ENCODE data around the gene EI24.

Gene EI24

DNA sequence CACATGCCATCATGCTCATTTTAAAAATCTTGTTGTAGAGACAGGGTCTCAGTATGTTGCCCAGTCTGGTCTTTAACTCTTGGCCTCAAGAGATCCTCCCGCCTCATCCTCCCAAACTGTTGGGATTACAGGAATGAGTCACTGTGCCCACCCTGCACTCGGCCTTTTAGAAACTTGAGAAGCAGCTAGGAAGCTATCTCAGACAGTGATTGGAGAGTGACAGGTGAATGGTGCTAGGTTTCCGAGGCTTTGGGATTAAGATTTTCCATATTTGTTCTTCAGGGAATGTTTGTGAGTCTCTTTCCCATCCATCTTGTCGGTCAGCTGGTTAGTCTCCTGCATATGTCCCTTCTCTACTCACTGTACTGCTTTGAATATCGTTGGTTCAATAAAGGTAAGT lies 10.5 kb downstream of the EI24 start:
- no peak for DNase-seq (ENCODE audit: low spot score)

DNA sequence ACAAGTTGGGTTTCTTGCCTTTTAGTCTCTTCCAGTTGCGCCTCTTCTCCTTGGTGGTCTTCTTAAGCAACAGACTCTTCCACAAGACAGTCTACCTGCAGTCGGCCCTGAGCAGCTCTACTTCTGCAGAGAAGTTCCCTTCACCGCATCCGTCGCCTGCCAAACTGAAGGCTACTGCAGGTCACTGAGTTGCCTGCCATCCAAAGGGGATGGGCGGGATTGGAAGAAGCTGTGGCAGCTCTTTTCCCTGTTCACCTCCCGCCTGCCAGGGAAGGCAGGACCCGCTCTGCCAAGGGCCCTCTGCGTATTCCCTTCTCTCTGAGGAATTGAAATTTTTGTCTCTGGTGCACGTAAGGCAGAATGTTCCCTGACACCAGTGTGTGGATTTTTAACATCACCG lies 14.2 kb downstream of the EI24 start:
- no peak for DNase-seq (ENCODE audit: low spot score)

DNA sequence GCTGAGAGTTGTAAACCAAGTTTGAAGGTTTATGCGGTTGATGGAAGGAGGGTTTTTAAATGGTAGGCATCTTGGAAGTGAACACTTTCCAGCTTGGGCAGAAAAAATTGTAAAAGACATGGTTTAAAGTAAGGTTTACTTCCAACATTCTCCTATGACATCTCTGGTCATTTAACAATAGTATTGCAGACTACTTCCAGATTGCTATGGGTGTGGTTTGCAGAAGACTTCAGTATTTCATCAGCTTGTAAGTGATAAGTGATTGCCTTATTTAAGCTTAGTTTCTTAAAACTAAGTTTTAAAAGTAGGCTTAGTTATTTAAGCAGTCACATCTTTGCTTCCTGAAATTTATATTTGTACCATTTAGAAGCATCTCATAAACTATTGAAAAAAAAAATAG lies 16.2 kb downstream of the EI24 start:
- DNase-seq (ENCODE audit: low spot score): no peak

DNA sequence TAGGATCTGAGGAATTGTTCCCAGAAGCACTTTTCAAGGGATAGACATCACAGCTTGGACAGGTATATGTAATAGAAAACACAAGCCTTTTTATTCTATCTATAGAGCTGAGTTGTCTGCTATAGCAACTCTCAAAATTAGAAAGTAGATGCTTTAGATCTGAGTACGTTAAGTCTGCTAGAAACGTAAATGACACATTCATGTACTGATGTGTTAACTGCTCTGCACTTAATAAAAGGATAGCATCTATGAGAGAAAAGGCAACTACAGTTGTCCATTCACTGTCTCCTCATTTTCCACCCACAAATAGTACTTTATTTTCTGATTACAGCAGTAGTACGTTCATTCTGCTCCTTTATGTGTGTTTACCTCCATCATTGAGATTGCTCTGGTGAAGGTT lies 17.3 kb downstream of the EI24 start:
- DNase-seq (ENCODE audit: low spot score): no peak

DNA sequence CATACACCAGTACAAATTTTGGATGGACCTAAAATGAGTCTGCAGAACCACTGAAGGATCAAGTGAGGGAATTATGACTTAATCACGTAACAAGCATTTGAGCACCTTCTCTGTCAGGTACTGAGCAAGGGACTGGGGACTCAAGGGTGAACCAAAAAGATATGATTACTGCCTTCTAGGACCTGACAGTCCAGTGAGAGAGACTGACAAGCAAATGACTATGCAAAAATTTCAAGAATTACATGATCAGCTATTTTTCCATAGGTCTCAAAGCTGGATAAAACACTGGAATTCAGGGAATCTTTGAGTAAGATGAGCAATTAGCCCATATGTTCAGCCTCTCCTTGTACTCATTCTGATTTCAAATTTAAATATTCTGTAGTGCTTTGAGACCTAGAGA lies 18.2 kb downstream of the EI24 start:
- DNase-seq (ENCODE audit: low spot score): no peak

DNA sequence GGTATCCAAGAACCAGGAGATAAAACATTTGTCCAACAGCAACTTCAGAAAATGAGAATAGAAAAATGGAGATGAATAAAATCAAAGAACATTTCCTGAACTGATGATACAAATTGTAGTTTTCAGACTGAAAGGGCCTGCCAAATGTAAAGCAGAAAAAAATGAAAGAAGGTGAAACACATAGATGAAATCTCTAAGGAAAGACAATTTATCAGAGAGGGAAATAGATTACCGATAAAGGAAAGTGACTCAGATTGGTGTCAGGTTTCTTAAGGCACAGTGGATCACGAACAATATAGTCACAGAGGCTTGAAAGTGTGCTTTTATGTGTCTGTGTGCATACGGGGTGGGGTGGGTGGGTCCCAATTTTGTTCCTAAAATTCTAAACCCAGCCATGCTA lies 19.2 kb downstream of the EI24 start:
- DNase-seq (ENCODE audit: low spot score): no peak

DNA sequence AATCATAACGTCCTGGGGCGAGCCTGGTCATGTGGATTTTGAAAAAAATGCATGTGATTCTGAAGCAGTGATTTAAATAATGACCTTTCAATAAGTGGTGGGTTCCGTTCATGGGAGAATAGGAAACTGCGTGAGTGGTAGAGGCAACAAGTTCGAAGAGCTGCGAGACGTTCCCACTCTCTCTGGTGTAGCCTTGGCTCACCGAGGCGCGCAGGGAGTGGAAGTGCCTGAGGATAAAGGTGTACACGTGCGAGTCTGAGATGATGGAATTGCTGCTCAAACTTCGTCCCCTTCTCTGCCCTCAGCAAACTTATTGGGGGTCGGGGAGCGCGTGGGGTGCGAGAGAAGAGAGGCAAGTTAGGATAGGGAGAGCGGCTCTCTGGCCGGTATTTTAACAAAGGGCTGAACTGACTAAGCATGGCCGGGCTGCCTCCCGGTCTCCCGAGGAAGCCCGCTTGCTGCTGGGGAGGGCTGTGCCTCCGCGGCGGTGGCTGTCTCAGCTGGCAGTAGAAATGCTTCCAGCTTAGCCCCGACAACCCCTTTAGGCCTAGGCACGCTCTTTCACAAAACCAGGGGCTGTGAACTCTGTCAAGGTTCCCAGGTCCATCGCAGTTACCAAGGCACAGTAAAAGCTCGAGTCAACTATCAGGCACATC lies 22.5 kb downstream of the EI24 start:
- peak; percentile 62 for DNase-seq (ENCODE audit: low spot score)

DNA sequence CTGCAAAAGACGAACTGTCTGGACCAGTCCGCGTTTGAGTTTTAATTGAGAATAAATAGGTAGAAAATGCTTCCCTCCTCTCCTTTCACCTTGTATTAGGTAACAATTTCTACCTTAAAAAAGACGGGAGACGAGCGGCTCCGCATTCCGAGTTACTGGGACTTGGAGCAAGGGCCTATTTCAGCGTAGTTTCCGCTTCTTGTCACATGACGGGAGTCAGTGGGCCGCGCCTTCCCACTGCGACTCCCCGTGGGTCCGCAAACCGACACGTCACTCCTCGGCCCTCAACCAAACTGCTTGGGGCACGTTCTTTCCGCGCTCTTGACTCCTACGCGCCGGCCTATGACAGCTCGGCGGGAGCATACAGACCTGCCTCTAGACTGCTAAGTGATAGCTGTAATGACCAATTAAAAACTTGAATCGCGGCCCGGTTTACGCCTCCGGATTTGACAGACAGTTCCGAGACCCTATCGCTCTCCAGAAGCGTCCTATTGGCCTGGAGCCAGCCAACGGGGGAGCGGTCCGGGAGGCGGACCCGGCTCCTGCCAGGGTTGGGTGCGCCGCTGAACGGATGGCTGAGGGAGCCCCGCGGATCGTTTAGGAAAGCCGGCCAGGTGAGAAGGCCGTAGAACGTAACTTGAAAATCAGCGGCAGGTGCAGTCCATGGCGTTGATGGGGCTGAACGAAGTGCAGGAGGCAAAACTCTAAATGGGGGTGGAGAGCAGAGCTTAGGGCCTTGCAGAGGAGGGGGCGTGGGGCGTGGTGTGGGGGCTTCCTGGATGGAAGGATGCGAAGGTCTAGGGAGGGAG lies 23.2 kb downstream of the EI24 start, which contains the start of gene STT3A:
Gene STT3A, plus strand, starts transcription at position 548 of the 809 bp plus-strand sequence. CDS start 3,064 bp downstream, outside the sequence.
- peak; percentile 98 for DNase-seq (ENCODE audit: low spot score)

DNA sequence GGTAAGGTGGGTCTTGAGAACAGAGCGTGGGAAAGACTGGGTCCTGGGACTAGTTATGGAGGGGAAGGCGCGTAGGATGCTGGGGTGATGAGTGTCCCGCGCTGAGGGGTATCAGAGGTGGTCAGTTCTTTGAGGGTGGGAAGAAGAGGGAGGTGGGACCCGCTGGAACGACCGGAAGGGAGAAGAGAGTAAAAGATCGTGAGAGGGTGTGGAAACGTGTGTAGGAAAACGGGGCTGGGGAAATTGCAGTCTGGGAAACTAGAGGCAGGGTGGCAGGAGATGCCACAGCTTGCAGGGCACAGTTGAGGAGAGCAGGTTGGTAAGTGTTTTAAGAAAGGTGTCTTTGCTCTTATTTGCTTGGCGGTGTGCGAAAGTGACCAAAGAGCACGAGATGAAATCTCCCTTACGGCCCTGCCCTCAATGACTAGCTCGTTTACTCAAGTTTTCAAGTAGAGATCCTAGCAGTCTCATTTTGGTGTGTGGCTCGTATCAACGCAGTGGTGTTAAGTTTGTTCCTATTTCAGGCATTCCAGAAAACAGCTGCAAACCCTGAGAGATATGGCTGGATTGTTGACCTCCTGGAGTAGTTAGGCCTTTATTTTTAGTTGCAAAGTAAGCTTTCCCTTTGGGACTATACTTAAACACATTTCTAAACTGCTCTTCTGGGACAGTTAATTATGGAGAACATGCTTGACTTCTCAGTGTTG lies 24.0 kb downstream of the EI24 start:
- peak; percentile 50 for DNase-seq (ENCODE audit: low spot score)

DNA sequence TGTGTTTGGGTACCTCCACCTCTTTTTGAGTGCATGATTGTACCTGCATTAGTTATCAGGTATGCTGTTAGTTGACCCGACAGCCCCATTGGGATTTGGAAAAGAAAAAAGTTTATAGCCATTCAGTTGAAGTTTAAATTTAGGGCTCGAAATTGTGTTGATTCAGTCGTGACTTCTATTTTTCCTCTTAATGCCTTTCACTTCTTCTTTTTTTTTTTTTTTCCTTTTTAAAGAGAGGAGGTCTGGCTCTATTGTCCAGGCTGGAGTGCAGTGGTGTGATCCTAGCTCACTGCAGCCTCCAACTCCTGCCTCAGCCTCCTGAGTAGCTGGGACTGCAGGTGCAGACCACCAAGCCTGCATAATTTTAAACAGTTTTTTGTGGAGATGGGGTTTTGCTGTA lies 25.7 kb downstream of the EI24 start:
- DNase-seq (ENCODE audit: low spot score): no peak

DNA sequence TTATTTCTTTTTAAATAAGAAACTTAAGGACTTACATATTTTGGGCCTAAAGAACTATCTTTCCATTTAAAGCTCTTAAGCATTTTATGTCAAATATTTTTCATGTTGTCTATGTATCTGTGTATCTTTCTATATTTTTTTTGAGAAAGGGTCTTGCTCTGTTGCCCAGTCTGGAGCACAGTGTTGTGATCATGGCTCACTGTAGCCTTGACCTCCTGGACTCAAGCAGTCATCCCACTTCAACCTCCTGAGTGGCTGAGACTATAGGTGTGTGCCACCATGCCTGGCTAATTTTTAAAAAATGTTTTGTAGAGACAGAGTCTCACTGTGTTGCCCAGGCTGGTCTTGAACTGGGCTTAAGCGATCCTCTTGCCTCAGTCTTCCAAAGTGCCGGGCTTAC lies 31.4 kb downstream of the EI24 start:
- DNase-seq (ENCODE audit: low spot score): no peak

DNA sequence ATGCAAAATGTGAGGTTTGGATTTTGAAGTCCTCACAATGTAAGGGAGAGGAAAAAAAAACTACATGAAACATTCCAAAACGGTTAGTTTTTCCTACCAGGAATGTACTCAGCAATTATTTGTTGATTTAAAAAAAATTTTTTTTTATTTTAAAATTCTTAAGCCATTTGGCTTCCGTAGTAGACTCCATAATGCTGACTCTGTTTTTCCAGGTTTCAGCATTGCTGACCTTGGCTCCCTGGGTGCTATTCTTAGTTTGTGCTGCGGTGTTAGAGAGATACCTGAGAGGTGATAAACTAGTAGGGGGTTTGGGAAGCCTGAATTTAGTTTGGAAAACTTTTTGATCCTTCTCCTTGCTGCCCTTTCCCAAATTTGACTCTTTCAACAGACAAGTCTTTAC lies 33.9 kb downstream of the EI24 start:
- no peak for DNase-seq (ENCODE audit: low spot score)

DNA sequence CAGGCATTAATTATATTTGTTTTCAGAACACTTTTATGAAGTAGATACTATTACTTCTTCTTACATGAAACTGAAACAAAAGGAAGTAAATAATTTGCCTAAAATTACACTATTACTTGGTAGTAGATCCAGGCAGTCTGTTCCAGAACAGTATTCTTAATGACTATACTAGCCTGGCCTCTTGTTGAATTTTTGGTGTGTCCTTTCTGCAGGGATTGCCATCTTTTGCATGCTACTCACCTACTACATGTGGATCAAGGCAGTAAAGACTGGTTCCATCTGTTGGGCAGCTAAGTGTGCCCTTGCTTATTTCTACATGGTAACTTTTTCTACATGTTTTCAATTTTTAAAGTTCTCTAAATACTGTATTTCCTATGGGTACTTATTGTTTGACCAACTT lies 36.1 kb downstream of the EI24 start:
- DNase-seq (ENCODE audit: low spot score): no peak

DNA sequence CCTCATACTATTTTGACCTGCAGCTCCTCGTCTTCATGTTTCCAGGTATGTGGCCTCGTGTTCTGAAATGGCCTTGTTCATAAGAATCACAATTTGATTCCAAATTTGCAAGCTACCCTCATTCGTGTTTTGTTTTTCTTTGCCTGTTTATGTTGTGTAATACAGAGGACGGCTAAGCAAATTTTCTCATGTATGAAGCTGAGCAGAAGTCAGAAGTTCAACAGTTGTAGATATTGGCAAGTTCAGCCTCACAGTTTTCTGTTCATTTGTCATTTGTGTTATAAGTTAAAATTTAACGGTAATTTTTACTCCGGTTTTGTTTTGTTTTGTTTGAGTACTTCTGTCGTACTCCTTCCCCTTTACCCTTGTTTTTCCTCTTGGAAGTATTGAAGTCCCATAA lies 40.3 kb downstream of the EI24 start:
- no peak for DNase-seq (ENCODE audit: low spot score)

DNA sequence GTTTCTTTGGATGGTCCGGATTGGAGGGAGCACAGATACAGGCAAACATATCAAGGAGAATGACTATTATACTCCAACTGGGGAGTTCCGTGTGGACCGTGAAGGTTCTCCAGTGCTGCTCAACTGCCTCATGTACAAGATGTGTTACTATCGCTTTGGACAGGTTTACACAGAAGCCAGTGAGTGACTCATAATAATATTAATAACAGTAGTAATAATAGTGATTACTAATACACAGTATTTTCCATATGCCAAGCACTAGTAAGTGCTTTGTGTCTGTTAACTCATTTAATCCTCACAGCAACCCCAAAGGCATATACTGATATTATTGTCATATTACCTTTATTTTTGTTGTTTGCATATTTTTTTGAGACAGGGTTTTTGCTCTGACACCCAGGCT lies 49.1 kb downstream of the EI24 start:
- DNase-seq (ENCODE audit: low spot score): no peak

DNA sequence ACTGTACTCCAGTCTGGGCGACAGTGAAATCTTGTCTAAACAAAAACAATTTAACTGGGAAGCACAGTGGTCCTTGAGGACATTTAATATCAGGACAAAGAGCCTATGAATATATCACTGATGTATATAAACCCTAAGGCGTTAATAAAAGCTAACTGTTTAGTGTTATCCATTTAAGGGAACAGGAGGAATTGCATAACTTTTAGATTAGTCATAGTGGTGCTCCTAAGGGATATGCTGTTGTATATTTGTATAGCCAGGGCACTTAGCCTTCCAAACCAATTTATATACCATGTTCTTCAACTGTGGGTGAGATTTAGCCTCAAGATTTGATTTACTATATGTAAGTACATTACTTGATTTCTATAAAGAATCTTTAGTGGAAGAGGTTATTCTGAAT lies 52.7 kb downstream of the EI24 start:
- DNase-seq (ENCODE audit: low spot score): no peak

DNA sequence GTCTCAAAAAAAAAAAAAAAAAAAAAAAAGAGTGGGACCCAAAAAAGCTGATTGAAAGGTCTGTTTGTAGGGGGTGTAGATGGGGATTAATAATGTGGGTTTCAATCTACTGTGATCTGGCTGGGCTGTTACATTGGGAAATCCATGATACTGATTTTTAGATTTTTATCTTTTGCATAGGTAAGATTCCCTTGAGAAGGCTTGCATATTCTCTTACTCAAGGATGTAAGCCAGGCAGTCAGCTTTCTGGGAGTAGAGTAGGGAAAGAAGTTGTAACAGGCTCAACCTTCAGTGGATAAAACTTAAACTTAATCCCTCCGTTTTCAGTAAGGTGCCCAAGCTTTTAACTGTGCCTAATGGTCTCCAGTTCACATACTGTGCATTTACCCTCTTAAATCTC lies 53.8 kb downstream of the EI24 start:
- no peak for DNase-seq (ENCODE audit: low spot score)

DNA sequence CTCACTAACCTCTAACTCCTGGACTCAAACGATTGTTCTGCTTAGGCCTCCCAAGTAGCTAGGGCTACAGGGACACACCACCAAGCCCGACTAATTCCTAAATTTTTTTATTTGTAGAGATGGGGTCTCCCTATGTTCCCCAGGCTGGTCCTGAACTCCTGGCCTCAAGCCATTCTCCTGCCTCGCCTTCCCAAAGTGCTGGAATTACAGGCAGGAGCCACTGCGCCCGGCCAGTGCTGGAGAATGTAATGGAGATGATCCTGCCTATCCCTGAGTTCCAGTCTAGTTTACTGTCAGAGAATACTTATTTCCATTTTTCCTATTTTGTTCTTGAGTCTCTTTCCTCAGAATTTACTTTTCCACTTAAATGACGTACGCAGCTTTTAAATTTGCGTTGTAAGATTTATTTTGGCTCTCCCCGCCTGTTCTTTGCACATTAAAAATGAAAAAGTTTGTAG lies 55.5 kb downstream of the EI24 start, which contains the start of gene CHEK1:
Gene CHEK1, plus strand, starts transcription at position 408 of the 458 bp plus-strand sequence. CDS start 1,606 bp downstream, outside the sequence.
- DNase-seq (ENCODE audit: low spot score): no peak

DNA sequence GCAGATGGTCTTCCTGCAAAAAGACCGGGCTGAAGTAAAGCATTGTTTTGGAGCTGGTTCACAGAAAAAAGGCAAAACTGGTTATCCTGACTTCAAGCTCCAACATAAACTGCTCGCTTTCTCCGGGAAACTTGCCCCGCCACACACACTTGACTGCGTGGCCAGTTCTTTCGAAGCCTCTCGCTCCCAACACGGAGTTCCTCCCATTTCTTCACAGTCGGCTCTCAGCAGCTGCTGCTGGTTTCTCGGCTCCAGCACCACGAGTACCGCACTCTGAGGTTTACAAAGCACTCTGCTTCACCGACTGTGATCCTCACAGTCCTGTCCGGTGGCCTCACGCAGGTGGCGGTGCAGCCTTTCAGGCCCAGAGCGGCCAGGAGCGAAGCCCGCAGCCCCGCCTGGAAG lies 56.0 kb downstream of the EI24 start:
- DNase-seq (ENCODE audit: low spot score): no peak

DNA sequence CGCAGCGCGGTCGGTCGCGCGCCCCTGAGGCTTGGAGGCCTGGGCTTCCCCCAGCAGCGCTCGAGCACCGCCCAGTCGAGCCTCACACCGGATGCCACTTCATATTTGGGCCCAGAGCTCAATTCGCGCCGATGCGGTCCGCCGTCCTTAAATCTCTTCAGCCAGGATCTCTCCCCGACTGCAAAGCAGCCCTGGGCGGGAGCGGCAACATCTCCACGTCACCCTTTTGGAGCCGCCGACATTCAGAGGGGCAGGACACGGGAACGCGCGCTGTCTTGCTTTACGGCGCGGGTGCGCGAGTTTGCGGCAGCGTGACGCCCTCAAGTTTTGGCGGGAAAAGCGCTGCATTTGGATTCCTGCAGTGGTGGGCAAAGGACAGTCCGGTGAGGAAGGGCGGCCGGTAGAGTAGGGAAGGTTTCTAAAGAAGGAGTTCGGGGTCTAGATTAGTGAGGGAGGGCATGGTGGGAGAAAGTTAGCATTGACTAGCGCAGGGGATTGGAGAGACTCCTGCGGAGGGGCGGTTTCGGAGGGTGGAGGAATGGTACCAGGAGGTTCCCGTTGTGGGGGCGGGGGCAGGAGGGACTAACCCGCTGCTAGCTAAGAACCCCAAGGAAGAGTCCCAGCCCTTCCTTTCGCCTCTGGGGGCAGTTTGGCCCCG lies 56.5 kb downstream of the EI24 start:
- peak; percentile 87 for DNase-seq (ENCODE audit: low spot score)

DNA sequence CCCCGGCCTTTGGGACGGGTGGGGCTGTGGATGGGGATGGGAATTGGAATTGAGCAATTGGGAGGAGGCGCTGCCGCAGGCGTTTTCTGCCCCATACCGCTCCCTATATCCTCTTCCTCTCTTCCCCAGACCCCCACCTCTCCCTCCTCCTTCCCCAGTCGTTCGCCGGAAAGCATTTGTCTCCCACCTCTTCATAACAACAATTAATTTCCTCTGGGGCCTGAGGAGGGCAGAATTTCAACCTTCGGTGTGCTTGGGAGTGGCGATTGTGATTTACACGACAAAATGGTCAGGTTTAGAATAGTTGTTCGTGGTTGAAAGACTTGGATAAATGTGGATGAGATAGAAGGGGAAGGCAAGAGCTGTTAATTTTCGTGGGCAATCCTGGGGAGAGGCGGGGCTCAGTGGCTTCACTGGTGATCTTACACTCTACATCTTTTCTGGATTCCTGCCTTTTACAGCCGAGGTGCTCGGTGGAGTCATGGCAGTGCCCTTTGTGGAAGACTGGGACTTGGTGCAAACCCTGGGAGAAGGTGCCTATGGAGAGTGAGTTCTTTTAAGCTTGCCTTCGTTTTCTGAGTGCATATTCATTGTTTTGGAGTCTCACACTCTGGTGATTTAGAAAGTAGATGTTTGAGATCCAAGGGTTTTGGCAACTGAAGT lies 57.1 kb downstream of the EI24 start:
- peak; percentile 78 for DNase-seq (ENCODE audit: low spot score)
